GM21381 (cell line): ENCODE results near the gene COL3A1.

Experiments
- ATAC-seq: cut with Tn5 transposase; IDR thresholded peaks from one replicate; pipeline ENCODE4 v1.9.1; 2021; ENCODE audit warnings: mild to moderate bottlenecking, moderate library complexity; ENCODE audit not compliant: unreplicated experiment

COL3A1 gene

GRCh38 chr2:188974164-188974563 lies at the start of gene COL3A1:
Gene COL3A1, plus strand, starts transcription at chr2:188974373. Its CDS starts 117 bp downstream, at chr2:188974490.
- no peak for ATAC-seq

DNA sequence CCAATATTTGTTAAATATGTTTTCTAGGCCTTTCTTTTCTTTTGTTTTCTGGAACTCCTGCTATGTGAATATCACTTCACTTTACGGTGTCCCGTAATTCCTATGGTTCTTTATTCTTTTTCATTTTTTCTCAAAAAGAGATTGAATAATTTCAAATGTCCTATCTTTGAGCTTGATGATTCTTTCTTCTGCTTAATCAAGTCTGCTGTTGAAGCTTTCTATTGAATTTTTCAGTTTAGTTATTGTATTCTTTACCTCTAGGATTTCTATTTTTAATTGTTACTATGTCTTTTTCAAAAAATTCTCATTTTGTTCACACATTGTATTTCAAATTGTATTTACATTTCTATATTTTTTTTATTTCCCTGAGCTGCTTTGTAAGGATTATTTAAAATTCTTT lies 45.5 kb upstream of the COL3A1 start:
- no peak for ATAC-seq

DNA sequence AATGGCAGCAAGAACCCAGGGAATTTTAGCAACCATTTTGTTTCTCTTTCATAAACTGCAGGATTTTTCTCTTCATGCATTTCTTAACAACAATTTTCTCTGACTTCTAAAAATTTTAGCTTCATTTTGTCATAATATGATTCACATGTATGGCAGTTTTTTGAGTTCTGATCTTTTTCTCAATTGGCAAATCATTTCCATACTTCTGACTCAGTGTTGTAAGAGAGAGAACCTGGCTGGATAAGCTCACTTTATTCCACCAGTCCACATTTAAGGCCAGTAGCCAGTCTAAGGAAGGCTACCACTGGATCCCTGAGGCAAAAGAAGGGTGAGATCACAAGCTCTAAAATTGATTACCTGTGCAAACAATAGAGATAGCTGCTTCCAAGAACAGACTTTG lies 42.8 kb upstream of the COL3A1 start:
- ATAC-seq: no peak

DNA sequence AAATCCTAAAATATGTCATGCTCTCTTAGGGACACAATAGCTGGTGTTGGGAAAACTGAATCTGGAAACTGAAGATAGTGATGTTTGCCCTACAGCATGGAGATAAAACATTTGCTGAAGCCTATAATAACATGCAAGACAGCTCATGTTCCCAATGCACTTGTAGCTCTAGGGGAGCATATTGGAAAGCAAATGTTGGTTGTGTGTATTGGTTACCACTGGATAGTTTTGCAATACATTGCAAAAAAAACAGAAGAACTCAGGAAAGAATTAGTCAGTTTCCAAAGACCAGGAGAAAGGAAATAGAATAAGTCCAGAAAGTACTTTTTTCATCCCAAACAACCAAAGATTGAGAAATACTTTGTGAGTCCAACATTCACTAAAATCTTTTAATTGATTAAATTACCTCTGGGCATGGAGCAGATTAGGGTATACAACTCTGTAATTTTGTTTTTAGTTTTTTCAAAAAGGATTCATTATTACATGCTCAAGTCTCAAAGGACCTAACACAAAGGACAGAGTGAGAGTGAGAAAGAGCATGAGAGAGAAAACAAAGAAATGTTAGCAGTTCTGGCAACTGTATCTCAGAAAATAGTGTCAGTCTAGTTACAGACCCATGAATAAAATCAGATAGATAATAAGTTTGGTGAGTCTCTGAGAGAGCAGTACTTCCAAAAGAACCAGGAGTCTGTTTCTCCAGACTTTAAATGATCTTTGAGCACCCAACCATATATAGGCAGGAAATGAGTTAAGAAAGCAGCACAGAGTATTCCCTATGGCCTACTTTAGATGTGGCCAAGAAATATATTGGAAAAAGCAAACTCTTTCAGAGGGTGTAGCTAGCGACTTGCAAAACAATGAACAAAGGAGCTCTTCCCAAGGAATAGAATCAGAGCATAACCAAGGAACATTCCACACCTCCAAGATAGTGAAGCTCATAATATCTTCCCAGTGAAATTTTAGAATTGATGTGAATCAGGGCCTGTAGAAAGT lies 36.6 kb upstream of the COL3A1 start:
- ATAC-seq: no peak

- ATAC-seq: no peak
These were observed 34.0 kb upstream of the COL3A1 start for GRCh38 chr2:188940171-188940570.

DNA sequence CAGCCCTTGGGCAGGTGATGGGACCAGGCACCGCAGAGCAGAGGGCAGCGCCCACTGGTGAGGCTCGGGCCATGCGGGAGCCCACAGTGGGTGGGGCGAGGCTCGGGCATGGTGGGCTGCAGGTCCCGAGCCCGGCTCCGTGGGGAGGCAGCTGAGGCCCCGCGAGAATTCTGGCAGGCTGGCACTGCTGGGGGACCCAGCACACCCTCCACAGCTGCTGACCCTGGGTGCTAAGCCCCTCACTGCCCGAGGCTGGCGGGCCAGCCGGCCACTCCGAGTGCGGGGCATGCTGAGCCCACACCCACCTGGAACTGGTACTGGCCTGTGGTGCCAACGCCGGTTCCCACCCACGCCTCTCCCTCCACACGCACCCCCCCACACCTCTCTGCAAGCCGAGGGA lies 29.7 kb upstream of the COL3A1 start:
- ATAC-seq: no peak

- ATAC-seq: no peak
These were observed 24.9 kb upstream of the COL3A1 start for GRCh38 chr2:188949046-188949818.

DNA sequence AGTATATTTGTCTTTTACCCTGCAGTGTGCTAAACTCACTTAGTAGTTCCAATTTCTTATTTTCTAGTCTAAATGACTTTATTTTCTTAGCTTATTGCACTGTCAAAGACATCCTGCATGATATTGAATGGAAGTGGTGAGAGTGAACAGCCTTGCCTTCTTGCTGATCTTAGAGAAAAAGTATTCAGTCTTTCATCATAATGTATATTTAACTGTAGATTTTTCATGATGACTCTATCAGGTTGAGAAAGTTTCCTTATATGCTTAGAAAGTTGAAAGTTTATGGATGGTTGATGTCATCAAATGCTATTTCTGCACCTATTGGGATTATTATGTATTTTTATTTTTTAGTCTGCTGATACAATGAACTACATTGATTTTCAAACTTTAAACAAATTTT lies 21.3 kb upstream of the COL3A1 start:
- no peak for ATAC-seq

GRCh38 chr2:188956290-188956689 lies 17.9 kb upstream of the COL3A1 start:
- ATAC-seq: no peak

GRCh38 chr2:188956961-188957360 lies 17.2 kb upstream of the COL3A1 start:
- no peak for ATAC-seq

DNA sequence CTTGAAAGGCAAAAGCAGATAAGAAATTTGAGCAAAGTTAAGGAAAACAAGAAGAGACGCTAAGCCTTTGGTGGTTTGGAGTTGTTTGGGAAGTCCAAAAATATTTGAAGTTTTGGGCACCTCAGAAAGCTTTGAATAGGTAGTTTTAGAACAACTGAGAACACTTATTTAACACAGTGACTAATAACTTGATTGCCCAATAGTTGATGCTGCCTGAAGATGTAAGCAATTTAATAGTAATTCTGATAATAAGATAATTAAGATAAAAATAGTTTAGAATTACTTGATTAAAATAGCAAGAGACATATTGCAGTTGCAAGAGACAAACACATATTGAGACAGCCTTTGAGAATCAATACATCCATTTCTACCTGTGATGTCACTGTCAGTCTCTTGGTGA lies 16.5 kb upstream of the COL3A1 start:
- no peak for ATAC-seq

DNA sequence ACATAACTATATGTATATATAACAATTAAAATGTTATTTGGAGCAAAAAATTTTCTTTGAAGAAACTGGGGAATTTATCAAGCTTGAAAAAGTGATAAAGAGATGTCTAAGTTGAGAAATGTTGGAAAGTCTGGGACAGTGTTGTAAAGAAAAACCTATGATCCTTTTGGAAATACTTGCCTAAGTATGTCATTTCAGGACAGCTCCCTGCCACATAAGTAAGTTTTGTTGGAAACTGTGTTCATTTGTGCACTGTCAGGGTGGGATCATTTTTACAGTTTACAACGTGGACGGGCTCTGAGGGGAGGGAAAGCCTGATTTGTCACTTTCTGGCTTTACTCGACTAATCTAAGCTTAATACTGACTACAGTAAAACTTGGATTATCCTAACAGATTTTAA lies 10.4 kb upstream of the COL3A1 start:
- ATAC-seq: no peak

- ATAC-seq: no peak
These were observed 9.1 kb upstream of the COL3A1 start for GRCh38 chr2:188964976-188965546.

DNA sequence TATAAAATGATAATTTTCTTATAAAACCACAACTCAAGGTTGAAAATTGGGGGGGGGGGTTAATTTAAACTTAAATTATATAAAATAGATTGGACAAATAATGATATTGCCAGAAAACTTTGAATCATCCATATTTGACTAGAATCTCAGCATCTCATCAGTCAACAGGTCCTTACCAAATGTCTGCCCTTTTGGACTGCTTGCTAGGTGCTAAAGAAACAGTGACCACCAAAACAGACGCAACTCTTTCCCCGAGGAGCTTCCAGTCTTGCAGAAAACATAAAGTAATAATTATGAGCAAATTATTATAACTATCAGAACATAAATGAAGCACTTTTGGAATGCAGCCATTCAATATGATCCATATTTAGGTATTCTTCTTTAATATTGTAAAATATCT lies 8.6 kb upstream of the COL3A1 start:
- no peak for ATAC-seq

DNA sequence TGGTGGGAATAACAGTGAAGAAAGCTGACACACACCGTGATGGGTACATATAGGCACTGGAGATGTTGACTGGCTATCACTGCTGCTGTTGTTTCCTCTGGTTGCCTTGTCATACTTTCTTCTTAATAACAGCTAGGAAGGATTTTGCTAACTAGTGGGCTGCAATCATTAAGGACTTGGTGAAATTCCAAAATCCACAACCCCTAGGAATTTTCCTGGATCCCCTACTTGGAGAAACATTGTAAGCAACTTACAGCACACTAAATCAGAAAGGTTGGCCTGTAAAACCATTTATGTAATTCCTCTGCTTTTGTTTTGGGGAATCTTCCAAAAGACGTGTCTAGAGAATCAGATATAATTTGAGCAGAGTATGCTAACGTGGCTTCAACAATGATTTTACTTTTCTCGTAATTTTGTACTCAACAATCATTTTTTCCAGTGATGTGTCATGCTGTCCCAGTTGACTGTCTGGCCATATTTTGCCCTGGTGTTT lies 8.0 kb upstream of the COL3A1 start:
- no peak for ATAC-seq

GRCh38 chr2:188966728-188967440 lies 7.3 kb upstream of the COL3A1 start:
- no peak for ATAC-seq

DNA sequence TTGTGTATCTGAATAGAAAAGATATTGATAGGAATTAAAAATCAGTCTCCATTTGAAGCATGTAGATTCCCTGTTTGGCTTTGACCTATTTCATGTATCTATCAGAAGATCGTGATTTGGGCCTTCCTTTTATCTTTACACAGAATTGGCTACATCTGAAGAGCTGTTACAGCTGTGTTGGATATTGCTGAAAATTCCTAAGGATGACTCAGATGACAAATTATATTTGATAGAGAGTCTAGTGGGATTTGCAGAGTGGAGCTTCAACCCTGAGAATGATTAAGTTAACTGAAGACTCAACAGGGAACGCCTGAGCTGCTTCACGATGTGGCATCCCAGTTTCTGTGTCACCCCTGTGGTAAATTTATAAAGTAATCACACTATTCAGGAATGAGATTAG lies 4.9 kb upstream of the COL3A1 start:
- no peak for ATAC-seq

DNA sequence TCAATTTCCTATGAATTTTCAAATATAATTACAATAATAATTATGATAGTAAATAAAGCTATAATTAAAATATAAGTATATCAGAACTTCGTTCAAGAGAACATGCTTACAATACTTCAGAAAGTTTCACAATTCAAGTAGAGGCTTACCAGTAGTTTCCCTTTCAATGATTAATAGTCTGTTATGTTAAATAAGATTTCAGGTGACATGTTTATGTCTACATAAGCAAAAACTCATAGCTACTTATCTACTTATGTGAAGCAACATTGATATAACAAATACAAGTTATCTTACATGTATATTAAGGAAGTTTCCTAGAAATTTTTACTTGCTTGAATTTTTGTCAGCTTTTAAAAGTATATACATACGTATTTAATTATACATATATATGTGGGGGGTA lies 4.5 kb upstream of the COL3A1 start:
- ATAC-seq: no peak

DNA sequence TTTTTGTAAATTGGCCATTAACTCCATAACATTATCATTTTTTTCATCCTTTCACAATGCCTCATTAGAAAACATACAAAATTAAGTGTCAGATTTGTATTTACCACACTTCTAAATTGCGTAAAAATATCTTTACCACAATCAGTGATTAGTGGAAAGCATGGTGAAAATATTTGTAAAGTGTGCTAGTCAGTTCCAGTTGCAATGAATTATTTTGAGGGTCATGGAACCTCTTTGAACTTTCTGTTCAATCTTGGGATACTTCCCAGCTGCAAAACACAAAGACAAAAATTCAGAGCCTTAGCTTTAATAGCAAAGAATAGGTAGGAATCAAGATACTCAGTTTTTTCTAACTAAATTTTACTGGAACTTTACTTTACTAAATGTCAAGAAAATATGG lies 4.0 kb upstream of the COL3A1 start:
- no peak for ATAC-seq

DNA sequence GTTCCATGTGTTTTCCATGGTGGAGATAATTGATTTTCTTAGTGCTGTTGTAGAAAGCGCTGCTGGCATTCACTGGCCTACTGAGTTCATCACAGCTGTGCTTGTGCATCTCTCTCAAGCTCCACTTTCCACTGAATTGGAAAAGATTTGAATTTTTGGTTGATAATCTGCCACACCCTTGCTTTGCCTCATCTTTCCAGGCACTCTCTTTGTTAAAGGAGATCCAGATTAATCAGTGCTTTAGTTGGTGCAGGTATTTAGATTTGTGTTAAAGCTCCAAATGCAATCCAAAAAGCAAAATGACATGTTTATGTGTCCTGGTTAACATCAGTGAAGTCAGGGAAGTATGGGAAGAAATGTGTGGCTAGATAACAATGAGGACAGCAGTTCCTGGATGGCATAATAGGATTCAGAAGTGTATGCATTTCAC lies 2.7 kb upstream of the COL3A1 start:
- ATAC-seq: no peak

DNA sequence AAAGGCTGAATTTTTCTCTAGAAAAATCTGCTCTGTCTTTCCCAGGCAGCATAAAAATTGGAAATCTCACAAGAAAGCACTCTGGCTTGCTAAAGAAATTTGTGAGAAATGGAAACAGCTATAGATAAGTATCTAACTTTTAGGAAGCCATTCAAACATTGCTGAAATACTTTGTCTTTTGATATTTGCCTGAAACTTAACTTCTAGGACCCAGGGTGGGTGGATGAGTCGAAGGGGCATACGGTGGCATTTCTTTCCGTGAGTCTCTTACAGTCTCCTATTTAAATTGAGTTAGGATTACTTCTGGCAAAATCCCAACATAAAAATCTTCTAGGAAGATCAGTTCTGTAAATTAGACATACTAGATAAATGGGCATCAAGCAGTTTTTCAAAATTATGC lies 532 bp upstream of the COL3A1 start:
- ATAC-seq: no peak
